GM19395 (cell line): ENCODE data around the gene PSAPL1.

Experiments used
- ATAC-seq: cut with Tn5 transposase; IDR thresholded peaks from one replicate; pipeline ENCODE4 v1.9.1; 2021; ENCODE audit warnings: mild to moderate bottlenecking, moderate library complexity; ENCODE audit not compliant: unreplicated experiment

PSAPL1 gene

GRCh38 chr4:7397206-7398103 is 37.3 kb downstream of the PSAPL1 start:
- ATAC-seq, result no peak

GRCh38 chr4:7396186-7396910 is 38.4 kb downstream of the PSAPL1 start:
- no peak for ATAC-seq

DNA sequence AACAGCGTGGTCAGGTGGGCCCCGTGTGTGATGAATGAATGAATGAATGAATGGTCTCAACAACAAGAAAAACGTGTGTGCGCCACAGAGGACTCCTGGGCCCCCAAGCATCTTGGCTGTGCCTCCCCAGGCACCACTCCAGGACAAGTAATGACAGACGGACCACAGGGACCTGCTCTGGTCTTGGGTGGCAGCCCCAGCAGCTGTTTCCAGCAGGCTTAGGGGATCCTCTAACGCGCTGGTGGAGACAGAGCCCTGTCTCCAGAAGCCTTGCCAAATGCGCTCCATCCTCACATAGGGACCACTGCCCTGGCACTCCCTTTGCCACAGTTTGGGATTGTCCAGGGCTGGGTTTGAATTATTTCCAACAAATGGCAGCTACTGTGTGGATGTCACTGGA is 39.1 kb downstream of the PSAPL1 start:
- no peak for ATAC-seq

- no peak for ATAC-seq
Observed at GRCh38 chr4:7394681-7395451, 39.9 kb downstream of the PSAPL1 start.

DNA sequence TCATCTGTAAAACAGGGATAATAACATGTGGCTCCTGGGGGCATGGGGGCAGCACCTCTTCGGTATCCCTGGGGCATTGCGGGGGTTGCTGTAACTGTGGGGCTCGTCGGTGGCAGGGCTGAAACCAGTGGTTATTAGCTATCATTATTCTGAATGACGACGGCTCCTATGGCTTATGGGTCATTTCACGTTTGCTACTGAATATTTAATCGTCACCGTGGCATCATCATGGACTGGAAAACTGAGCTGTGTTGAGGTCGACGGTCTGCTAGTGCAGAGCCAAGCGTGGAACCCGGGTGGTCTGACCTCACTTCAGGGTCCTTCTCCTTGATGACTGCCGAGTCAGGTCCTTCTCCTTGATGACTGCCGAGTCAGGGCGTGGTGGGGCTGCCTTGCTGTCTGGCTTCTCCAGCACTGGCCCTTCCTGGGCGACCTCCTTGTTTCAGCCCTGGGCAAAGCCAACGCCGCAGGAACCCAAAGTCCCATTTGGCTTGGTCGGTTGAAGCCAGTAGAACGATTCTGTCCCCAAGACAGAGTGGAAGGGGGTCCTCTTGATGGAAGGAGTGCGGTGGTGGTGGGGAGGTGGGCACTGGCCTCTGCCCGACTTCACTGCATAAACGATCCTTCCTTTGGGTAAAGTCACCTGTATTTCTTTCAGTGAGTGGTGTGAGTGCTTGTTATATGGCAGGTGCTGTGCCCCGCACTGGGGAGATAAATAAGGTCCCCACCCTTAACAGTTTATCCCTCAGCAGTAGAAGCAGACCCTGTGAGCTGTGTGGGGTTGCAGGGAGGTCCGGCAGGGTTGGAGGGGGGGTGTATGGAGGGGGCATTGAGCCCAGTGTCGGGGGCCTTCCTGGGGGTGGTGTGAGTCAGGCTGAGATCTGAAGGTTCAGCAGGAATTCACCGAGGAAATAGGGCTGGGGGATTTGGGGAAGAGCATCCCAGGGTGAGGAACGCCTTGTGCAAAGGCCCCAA is 40.8 kb downstream of the PSAPL1 start:
- no peak for ATAC-seq

GRCh38 chr4:7392438-7393421 is 42.0 kb downstream of the PSAPL1 start:
- ATAC-seq, result no peak

GRCh38 chr4:7391637-7392437 is 42.9 kb downstream of the PSAPL1 start:
- no peak for ATAC-seq

DNA sequence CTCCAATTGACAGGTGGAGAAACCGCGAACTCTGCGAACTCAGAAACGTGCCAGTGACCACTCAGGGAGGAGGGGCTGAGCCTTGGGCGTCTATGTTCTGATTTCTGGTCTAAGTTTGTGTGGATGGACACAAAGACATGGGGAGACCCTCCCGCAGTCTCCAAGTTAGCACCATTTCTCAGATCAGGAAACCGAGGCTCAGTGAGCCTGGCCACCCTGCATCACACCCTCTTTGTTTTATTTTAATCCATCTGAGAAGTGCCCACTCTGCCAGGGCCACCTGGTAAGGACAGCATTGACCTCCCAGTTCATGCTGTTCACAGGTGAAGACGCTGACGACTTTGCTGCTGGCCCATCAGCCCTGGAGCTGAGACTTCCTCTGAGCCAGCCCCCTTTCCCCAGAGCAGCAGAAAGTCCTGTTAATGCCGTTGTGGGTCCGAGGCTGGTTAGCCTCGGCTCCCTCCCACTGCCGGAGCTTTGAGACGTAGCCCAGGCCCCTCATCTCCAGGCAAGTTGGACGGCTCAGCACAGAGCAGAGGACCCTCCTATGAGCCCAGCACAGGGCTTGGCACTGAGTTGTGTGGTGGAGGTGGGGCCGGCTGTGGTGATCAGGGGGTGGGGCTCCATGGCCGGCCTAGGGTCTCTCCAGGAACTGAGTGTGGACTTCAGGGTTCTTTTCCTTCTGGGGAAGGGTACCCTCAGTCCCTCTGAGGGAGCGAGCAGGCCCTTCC is 43.7 kb downstream of the PSAPL1 start:
- ATAC-seq, result no peak

GRCh38 chr4:7390336-7390735 is 44.4 kb downstream of the PSAPL1 start:
- no peak for ATAC-seq

DNA sequence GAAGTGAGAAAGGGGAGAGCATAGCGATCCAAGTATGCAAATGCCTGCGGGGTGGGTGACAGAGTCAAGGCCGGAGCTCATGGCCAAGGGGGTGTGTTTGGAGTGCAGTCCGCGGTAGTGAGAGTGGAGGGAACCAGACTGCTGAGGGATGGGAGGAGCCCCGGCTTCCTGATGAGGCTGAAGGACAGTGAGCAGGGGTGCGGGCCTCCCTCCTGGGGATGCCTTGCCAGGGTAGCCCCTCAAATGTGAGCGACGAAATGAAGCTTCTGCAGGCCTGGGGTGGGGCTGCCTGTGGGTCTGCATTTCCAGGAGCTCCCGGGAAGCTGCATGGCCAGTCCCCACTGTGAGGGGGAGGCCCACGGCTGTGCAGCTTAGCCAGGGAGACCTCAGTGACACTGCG is 45.0 kb downstream of the PSAPL1 start:
- no peak for ATAC-seq

GRCh38 chr4:7389101-7389701 is 45.5 kb downstream of the PSAPL1 start:
- no peak for ATAC-seq

DNA sequence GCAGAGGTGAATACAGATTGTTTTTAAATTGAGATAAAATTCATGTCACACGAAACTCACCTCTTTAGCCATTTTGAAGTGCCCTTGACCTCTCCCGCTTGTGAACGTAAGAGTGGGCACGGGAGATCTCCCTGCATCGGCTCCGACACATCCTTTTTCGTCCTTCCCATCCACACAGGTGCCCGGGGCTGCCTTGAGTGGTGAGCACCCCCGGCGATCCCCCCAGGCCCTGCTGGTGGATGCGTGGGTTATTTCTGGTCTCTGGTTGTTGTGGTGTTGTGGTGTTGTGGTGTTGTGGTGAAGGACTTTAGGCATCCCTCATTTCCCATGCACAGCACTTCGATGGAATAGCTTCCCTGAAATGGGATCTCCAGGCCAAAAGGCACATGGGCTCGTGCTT is 46.1 kb downstream of the PSAPL1 start:
- no peak for ATAC-seq

DNA sequence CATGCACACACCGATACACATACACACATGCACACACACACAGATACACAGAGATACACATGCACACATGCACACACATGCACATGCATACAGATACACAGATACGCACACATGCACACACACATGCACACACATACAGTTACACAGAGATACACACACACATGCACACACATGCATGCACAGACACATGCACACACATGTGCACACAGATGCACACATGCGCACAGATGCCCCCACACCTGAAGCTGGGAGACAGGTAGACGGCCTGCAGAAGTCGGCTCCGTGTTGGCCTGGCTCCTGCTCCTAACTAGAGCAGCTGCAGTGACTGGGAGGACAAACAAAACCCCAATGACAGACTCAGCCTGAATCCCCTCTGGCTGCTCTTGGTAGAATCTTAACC is 46.8 kb downstream of the PSAPL1 start:
- ATAC-seq, result no peak

DNA sequence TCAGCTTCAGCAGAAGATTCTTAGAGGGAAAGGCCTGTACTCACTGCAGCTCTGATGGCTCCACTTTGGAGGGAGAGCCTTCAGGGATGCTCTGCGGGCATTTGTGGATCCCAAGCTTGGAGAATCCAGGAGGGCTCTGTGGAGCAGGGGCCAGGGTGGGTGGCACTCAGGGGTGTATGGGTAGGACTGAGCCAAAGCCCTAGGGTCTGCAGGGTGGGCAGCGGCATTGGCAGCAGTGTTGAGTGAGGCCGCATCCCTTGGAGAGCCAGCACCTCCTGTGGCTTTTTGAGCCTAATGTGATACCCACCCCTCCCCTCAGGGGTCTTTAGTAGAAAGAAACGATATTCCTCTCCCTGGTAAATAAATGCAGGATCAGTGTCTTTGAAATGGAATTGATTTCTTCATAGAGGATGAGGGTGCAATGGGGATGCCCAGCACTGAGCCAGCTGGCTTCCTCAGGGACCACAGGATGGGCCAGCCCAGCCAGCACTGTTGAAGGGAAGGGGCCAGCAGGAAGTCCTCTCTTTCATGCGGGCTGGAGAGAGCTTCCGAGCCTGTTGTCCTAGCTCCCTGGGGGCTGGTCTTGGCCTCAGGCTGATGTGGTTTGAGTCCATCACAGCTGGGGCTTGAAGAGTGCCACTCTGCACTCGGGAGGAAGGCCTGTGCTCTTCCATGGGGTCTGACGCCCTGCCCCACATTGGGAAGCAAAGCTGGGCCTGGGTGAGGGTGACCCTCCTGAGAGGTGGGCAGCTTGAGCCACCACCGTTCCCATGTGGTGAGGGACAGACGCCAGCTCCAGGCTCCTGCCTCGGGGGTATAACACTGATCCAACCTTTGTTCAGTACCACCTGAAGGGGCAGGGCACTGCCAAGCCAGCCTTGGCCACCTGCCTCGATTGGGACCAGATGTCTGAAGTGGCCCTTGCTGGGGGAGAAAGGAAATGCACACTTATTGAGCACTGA is 49.5 kb downstream of the PSAPL1 start:
- no peak for ATAC-seq

GRCh38 chr4:7384003-7384928 is 50.5 kb downstream of the PSAPL1 start:
- ATAC-seq, result no peak
